ENCODE results near the gene SLC25A42. TPM values are rescaled to one million over a fixed set of nuclear protein-coding genes. Genes with fewer than 3 reads are reported as not detected.

Gene SLC25A42
- total and polyA plus RNA-seq, 10 donors: 9.7 to 25.3 (median 16.6) TPM

GRCh38 chr19:19149435-19149834, 85.6 kb downstream of the SLC25A42 start:
- WGBS, 5 donors: 78 to 95% (median 92%) methylated on average over 2 of the region's 2 CpGs

GRCh38 chr19:19151418-19151817, 87.6 kb downstream of the SLC25A42 start:
- TF ChIP-seq CTCF (IDR thresholded peaks at IDR 0.05 in 8 of 11, conservative IDR thresholded peaks at IDR 0.05 in 3 of 11) (no peak), POLR2A (IDR thresholded peaks at IDR 0.05) (no peak), POLR2AphosphoS5 (IDR thresholded peaks at IDR 0.05) (peak in 2 of 3 donors; percentile 11 to 22)
- intact Hi-C loops (cut with DNase I; ENCODE audit: low total_unique reads): no loop called here
- Histone ChIP-seq H3K4me1 (peaks cover 0 to 15% (median 7%) of the 10 kb centered on the region in 6 donors), H3K36me3 (peaks cover 0 to 63% (median 27%) of the 10 kb centered on the region in 6 donors), H3K4me3 (no peak overlapping the region), H3K27ac (no peak overlapping the region), H3K9me3 (peaks cover 0 to 7% (median 2%) of the 10 kb centered on the region in 8 donors), H3K27me3 (replicated peaks in 1 of 7) (no peaks in the 10 kb centered on the region)
- WGBS, 5 donors: 65 to 75% (median 68%) methylated on average over 10 to 11 of the region's 11 CpGs
- DNase-seq: no peak

More at GRCh38 chr19:19149435-19149834, 85.6 kb downstream of the SLC25A42 start:
- Histone ChIP-seq H3K4me1 (peaks cover 0 to 25% (median 15%) of the 10 kb centered on the region in 6 donors), H3K9me3 (no peaks in the 10 kb centered on the region), H3K27me3 (replicated peaks in 1 of 7) (no peaks in the 10 kb centered on the region), H3K27ac (no peak overlapping the region), H3K36me3 (peaks cover 0 to 56% (median 27%) of the 10 kb centered on the region in 6 donors), H3K4me3 (no peak overlapping the region)
- no peak for DNase-seq
- intact Hi-C loops (cut with DNase I; ENCODE audit: low total_unique reads): no loop called here
- TF ChIP-seq POLR2AphosphoS5 (IDR thresholded peaks at IDR 0.05): no peak
- TF ChIP-seq POLR2A (IDR thresholded peaks at IDR 0.05): no peak
- no peak for TF ChIP-seq CTCF (IDR thresholded peaks at IDR 0.05 in 8 of 11, conservative IDR thresholded peaks at IDR 0.05 in 3 of 11)

- H3K27ac ChIP-seq: no peak overlapping the region
- H3K36me3 ChIP-seq: peaks cover 0 to 58% (median 18%) of the 10 kb centered on the region in 6 donors
- H3K4me3 ChIP-seq: no peak overlapping the region
- H3K9me3 ChIP-seq: peaks cover 0 to 7% (median 2%) of the 10 kb centered on the region in 8 donors
- intact Hi-C loops (cut with DNase I; ENCODE audit: low total_unique reads): no loop called here
- 78 to 88% (median 83%) methylated on average over 7 to 13 of the region's 13 CpGs for WGBS, 5 donors
- no peak for DNase-seq
- no peaks in the 10 kb centered on the region for H3K27me3 ChIP-seq (replicated peaks in 1 of 7)
- peak in 1 of 3 donors; percentile 12 for TF ChIP-seq POLR2AphosphoS5 (IDR thresholded peaks at IDR 0.05)
- no peak for TF ChIP-seq POLR2A (IDR thresholded peaks at IDR 0.05)
- H3K4me1 ChIP-seq: peaks cover 0 to 20% (median 7%) of the 10 kb centered on the region in 6 donors
These were observed 89.0 kb downstream of the SLC25A42 start for GRCh38 chr19:19152668-19153384.

- WGBS, 5 donors: 86 to 94% (median 90%) methylated on average over 5 to 6 of the region's 6 CpGs
These were observed 91.1 kb downstream of the SLC25A42 start for GRCh38 chr19:19154768-19155494.

More at GRCh38 chr19:19154768-19155494, 91.1 kb downstream of the SLC25A42 start:
- intact Hi-C loops (cut with DNase I; ENCODE audit: low total_unique reads): no loop called here
- Histone ChIP-seq H3K27ac (peak overlapping the region in 1 of 8 donors; percentile 11), H3K36me3 (peaks cover 0 to 38% (median 3%) of the 10 kb centered on the region in 6 donors), H3K27me3 (replicated peaks in 1 of 7) (no peaks in the 10 kb centered on the region), H3K9me3 (peaks cover 0 to 7% (median 2%) of the 10 kb centered on the region in 8 donors), H3K4me3 (no peak overlapping the region), H3K4me1 (peaks cover 0 to 37% (median 10%) of the 10 kb centered on the region in 6 donors)
- no peak for TF ChIP-seq POLR2AphosphoS5 (IDR thresholded peaks at IDR 0.05)
- no peak for TF ChIP-seq CTCF (IDR thresholded peaks at IDR 0.05 in 8 of 11, conservative IDR thresholded peaks at IDR 0.05 in 3 of 11)
- TF ChIP-seq POLR2A (IDR thresholded peaks at IDR 0.05): no peak
- no peak for DNase-seq
